Natural killer cell treated with Interleukin-12 subunit alpha and Interleukin-12 subunit beta and Interleukin-15 and Interleukin-18, amount 100 ng/mL, for 72 hours (primary cell): ENCODE data around the gene DTNBP1. TPM values are rescaled to one million over a fixed set of nuclear protein-coding genes. Genes with fewer than 3 reads are reported as not detected.
A peak's percentile ranks its signal among the peaks of the same experiment; 100 is the strongest.

Experiments used
- ATAC-seq, 2 donors: fragments of 150-1000 bp; cut with Tn5 transposase in 1 of 2; sonication (Bioruptor Pico), chemical (Tn5 transposase) in 1 of 2; 2 replicates each; pipeline ENCODE4 v1.10.0; 2021
- DNase-seq: peaks from one replicate; pipeline ENCODE4 v3.0.0; 2022; ENCODE audit warnings: low spot score
- H3K27ac Mint-ChIP-seq, 2 donors: 1 replicate in 1 of 2; 2 replicates in 1 of 2; pipeline ENCODE4 v1.8.0; 2022; ENCODE audit warnings: mixed read lengths in 2 of 2, mild to moderate bottlenecking in 1 of 2, moderate library complexity in 1 of 2
- H3K27me3 Mint-ChIP-seq, 2 donors: 1 replicate in 1 of 2; 2 replicates in 1 of 2; pipeline ENCODE4 v1.8.0; 2022; ENCODE audit warnings: mixed read lengths in 2 of 2
- H3K36me3 Mint-ChIP-seq: one replicate; pipeline ENCODE4 v1.8.0; 2022; ENCODE audit warnings: mixed read lengths
- H3K4me1 Mint-ChIP-seq, 2 donors: 1 replicate in 1 of 2; 2 replicates in 1 of 2; pipeline ENCODE4 v1.8.0; 2022; ENCODE audit warnings: low read depth in 2 of 2, mixed read lengths in 2 of 2, mild to moderate bottlenecking in 1 of 2
- H3K4me3 Mint-ChIP-seq: one replicate; pipeline ENCODE4 v1.8.0; 2022; ENCODE audit warnings: mixed read lengths
- H3K9me3 Mint-ChIP-seq: 2 replicates; pipeline ENCODE4 v1.8.0; 2022; ENCODE audit warnings: mixed read lengths
- total RNA-seq, 2 donors: library from RNA; stranded (reverse); gene quantifications; one replicate each; pipeline ENCODE4 v1.2.3, GENCODE V29; 2022

Gene DTNBP1
- total RNA-seq, 2 donors from 2014 or later: 21.5 to 32.6 TPM

- Mint-ChIP-seq H3K36me3 (no peaks in the 10 kb centered on the region), H3K27me3 (no peaks in the 10 kb centered on the region), H3K4me3 (no peak overlapping the region), H3K4me1 (peaks cover 24% of the 10 kb centered on the region in 2 donors), H3K9me3 (no peaks in the 10 kb centered on the region), H3K27ac (no peak overlapping the region)
- ATAC-seq (no peak), DNase-seq (no peak)
Measured at GRCh38 chr6:15582499-15582898, 80.3 kb downstream of the DTNBP1 start.

- no peaks in the 10 kb centered on the region for H3K36me3 Mint-ChIP-seq
- ATAC-seq: no peak
- no peak for DNase-seq
Measured at GRCh38 chr6:15581751-15582150, 81.1 kb downstream of the DTNBP1 start.

GRCh38 chr6:15580326-15580725, 82.5 kb downstream of the DTNBP1 start:
- Mint-ChIP-seq H3K27ac (no peak overlapping the region), H3K4me3 (no peak overlapping the region), H3K27me3 (no peaks in the 10 kb centered on the region), H3K4me1 (peaks cover 29% of the 10 kb centered on the region in 2 donors), H3K36me3 (no peaks in the 10 kb centered on the region), H3K9me3 (no peaks in the 10 kb centered on the region)
- DNase-seq (no peak), ATAC-seq (no peak)

More at GRCh38 chr6:15581751-15582150, 81.1 kb downstream of the DTNBP1 start:
- Mint-ChIP-seq H3K27ac (no peak overlapping the region), H3K27me3 (no peaks in the 10 kb centered on the region), H3K4me3 (no peak overlapping the region), H3K4me1 (peaks cover 28 to 30% of the 10 kb centered on the region in 2 donors), H3K9me3 (no peaks in the 10 kb centered on the region)

GRCh38 chr6:15578716-15579391, 84.0 kb downstream of the DTNBP1 start:
- Mint-ChIP-seq H3K27ac (no peak overlapping the region), H3K27me3 (no peaks in the 10 kb centered on the region), H3K4me1 (peaks cover 29 to 41% of the 10 kb centered on the region in 2 donors), H3K36me3 (no peaks in the 10 kb centered on the region), H3K9me3 (no peaks in the 10 kb centered on the region), H3K4me3 (no peak overlapping the region)
- ATAC-seq (no peak), DNase-seq (no peak)

- Mint-ChIP-seq H3K27me3 (no peaks in the 10 kb centered on the region), H3K9me3 (no peaks in the 10 kb centered on the region), H3K4me1 (peaks cover 29 to 41% of the 10 kb centered on the region in 2 donors), H3K4me3 (no peak overlapping the region), H3K27ac (no peak overlapping the region), H3K36me3 (no peaks in the 10 kb centered on the region)
- DNase-seq (no peak), ATAC-seq (no peak)
Measured at GRCh38 chr6:15577550-15578171, 85.2 kb downstream of the DTNBP1 start.

- Mint-ChIP-seq H3K4me3 (no peak overlapping the region), H3K4me1 (peaks cover 29 to 41% of the 10 kb centered on the region in 2 donors), H3K36me3 (no peaks in the 10 kb centered on the region), H3K27me3 (no peaks in the 10 kb centered on the region), H3K27ac (no peak overlapping the region), H3K9me3 (no peaks in the 10 kb centered on the region)
- DNase-seq (no peak), ATAC-seq (no peak)
Measured at GRCh38 chr6:15577106-15577505, 85.7 kb downstream of the DTNBP1 start.

GRCh38 chr6:15575357-15576033, 87.3 kb downstream of the DTNBP1 start:
- Mint-ChIP-seq H3K4me3 (no peak overlapping the region), H3K27me3 (no peaks in the 10 kb centered on the region), H3K4me1 (peaks cover 30 to 41% of the 10 kb centered on the region in 2 donors), H3K27ac (peak overlapping the region in 1 of 2 donors; percentile 25), H3K36me3 (no peaks in the 10 kb centered on the region), H3K9me3 (no peaks in the 10 kb centered on the region)
- DNase-seq: no peak
- ATAC-seq: no peak

GRCh38 chr6:15574486-15574885, 88.3 kb downstream of the DTNBP1 start:
- peaks cover 38 to 50% of the 10 kb centered on the region in 2 donors for H3K4me1 Mint-ChIP-seq
- ATAC-seq (no peak), DNase-seq (no peak)
- H3K36me3 Mint-ChIP-seq: no peaks in the 10 kb centered on the region
- no peaks in the 10 kb centered on the region for H3K9me3 Mint-ChIP-seq
- H3K27ac Mint-ChIP-seq: no peak overlapping the region
- H3K27me3 Mint-ChIP-seq: no peaks in the 10 kb centered on the region
- H3K4me3 Mint-ChIP-seq: no peak overlapping the region

- no peak overlapping the region for H3K4me3 Mint-ChIP-seq
- H3K9me3 Mint-ChIP-seq: no peaks in the 10 kb centered on the region
- ATAC-seq (no peak), DNase-seq (no peak)
- H3K27me3 Mint-ChIP-seq: no peaks in the 10 kb centered on the region
- no peak overlapping the region for H3K27ac Mint-ChIP-seq
- H3K4me1 Mint-ChIP-seq: peaks cover 40 to 53% of the 10 kb centered on the region in 2 donors
- no peaks in the 10 kb centered on the region for H3K36me3 Mint-ChIP-seq
Measured at GRCh38 chr6:15574023-15574422, 88.8 kb downstream of the DTNBP1 start.

GRCh38 chr6:15573384-15573783, 89.4 kb downstream of the DTNBP1 start:
- Mint-ChIP-seq H3K4me1 (peaks cover 42 to 55% of the 10 kb centered on the region in 2 donors), H3K9me3 (no peaks in the 10 kb centered on the region), H3K4me3 (no peak overlapping the region), H3K27me3 (no peaks in the 10 kb centered on the region), H3K27ac (no peak overlapping the region), H3K36me3 (no peaks in the 10 kb centered on the region)
- DNase-seq (no peak), ATAC-seq (no peak)

- Mint-ChIP-seq H3K27ac (no peak overlapping the region), H3K4me1 (peaks cover 33 to 52% of the 10 kb centered on the region in 2 donors)
- DNase-seq: no peak
Measured at GRCh38 chr6:15572296-15573016, 90.4 kb downstream of the DTNBP1 start.

GRCh38 chr6:15570171-15570570, 92.7 kb downstream of the DTNBP1 start:
- Mint-ChIP-seq H3K4me1 (peaks cover 24 to 36% of the 10 kb centered on the region in 2 donors), H3K27ac (peak overlapping the region; percentile 20 to 73), H3K9me3 (no peaks in the 10 kb centered on the region), H3K27me3 (no peaks in the 10 kb centered on the region), H3K4me3 (peak overlapping the region; percentile 57), H3K36me3 (no peaks in the 10 kb centered on the region)
- ATAC-seq (no peak), DNase-seq (no peak)

More at GRCh38 chr6:15572296-15573016, 90.4 kb downstream of the DTNBP1 start:
- no peaks in the 10 kb centered on the region for H3K27me3 Mint-ChIP-seq
- no peak for ATAC-seq
- no peaks in the 10 kb centered on the region for H3K9me3 Mint-ChIP-seq
- no peak overlapping the region for H3K4me3 Mint-ChIP-seq
- no peaks in the 10 kb centered on the region for H3K36me3 Mint-ChIP-seq

- Mint-ChIP-seq H3K36me3 (no peaks in the 10 kb centered on the region), H3K4me1 (peaks cover 24 to 27% of the 10 kb centered on the region in 2 donors), H3K4me3 (peak overlapping the region; percentile 57), H3K27me3 (no peaks in the 10 kb centered on the region), H3K27ac (peak overlapping the region; percentile 20 to 73), H3K9me3 (no peaks in the 10 kb centered on the region)
- ATAC-seq: peak; percentile 73 to 86
- no peak for DNase-seq
Measured at GRCh38 chr6:15569035-15569995, 93.5 kb downstream of the DTNBP1 start.
